ENCODE data around the gene CNOT4.

DNA sequence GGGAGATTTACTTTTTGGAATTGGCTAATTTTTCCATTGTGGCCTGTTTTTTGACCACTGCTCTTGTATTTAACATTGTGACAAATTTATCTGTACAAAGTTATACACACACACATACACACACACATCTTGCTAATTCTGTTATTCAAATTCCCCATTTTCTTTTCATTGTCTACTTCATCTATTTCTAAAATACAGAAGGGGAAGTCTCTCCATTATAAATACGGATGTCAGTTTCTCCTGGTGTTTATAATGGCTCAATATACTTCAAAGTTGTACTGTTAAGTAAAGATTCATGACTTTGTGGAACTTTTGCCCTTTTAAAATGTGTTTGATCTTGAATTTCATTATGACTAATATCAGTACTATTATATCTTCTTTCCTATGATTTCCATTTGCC is 81.0 kb downstream of the CNOT4 start:
- TF ChIP-seq, protein P1, sequence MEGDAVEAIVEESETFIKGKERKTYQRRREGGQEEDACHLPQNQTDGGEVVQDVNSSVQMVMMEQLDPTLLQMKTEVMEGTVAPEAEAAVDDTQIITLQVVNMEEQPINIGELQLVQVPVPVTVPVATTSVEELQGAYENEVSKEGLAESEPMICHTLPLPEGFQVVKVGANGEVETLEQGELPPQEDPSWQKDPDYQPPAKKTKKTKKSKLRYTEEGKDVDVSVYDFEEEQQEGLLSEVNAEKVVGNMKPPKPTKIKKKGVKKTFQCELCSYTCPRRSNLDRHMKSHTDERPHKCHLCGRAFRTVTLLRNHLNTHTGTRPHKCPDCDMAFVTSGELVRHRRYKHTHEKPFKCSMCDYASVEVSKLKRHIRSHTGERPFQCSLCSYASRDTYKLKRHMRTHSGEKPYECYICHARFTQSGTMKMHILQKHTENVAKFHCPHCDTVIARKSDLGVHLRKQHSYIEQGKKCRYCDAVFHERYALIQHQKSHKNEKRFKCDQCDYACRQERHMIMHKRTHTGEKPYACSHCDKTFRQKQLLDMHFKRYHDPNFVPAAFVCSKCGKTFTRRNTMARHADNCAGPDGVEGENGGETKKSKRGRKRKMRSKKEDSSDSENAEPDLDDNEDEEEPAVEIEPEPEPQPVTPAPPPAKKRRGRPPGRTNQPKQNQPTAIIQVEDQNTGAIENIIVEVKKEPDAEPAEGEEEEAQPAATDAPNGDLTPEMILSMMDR (IDR thresholded peaks at IDR 0.05; ENCODE audit: low read depth, low read length) = no peak
- no peak for TF ChIP-seq EZH2phosphoT487 (IDR thresholded peaks at IDR 0.05; ENCODE audit: low read depth)
